K562 (cell line): ENCODE results near the gene ESR2. TPM values are rescaled to one million over a fixed set of nuclear protein-coding genes. Genes with fewer than 3 reads are reported as not detected.
A peak's percentile ranks its signal among the peaks of the same experiment; 100 is the strongest.

Experiments
- BHLHE40 ChIP-seq: IDR thresholded peaks from 2 replicates; pipeline ENCODE4 v1.6.1; 2011; ENCODE audit warnings: low read length, improper control_type of control experiment
- CBFA2T3 ChIP-seq: fragments of 450-650 bp; IDR thresholded peaks from 2 replicates; pipeline ENCODE4 v1.6.1; 2017
- DACH1 ChIP-seq: fragments of 450-650 bp; IDR thresholded peaks from 2 replicates; pipeline ENCODE4 v1.6.1; 2018; ENCODE audit not compliant: partially characterized antibody
- E2F3 ChIP-seq: fragments of 250-450 bp; sonication (Bioruptor Pico); IDR thresholded peaks from 2 replicates; pipeline ENCODE4 v1.4.0; 2020; ENCODE audit warnings: mild to moderate bottlenecking
- L3MBTL2 ChIP-seq: fragments of 450-650 bp; IDR thresholded peaks from 2 replicates; pipeline ENCODE4 v1.6.1; 2016; ENCODE audit warnings: mild to moderate bottlenecking, moderate library complexity
- NR2F6 ChIP-seq: fragments of 450-650 bp; formaldehyde crosslinking; IDR thresholded peaks from 2 replicates; pipeline ENCODE4 v1.4.0; 2020; ENCODE audit warnings: mild to moderate bottlenecking
- SMARCB1 ChIP-seq: IDR thresholded peaks from 2 replicates; pipeline ENCODE4 v1.6.1; 2011; ENCODE audit warnings: improper control_type of control experiment, low read depth; ENCODE audit not compliant: insufficient read length
- SNRNP70 ChIP-seq: fragments of 200-400 bp; formaldehyde crosslinking; optimal IDR thresholded peaks from 2 replicates; pipeline ENCODE3; 2017; ENCODE audit warnings: low read depth, low read length
- TAF9B ChIP-seq: fragments of 450-650 bp; IDR thresholded peaks from 2 replicates; pipeline ENCODE4 v1.6.1; 2018; ENCODE audit warnings: mild to moderate bottlenecking; ENCODE audit not compliant: partially characterized antibody
- ZBED1 ChIP-seq: IDR thresholded peaks from 2 replicates; pipeline ENCODE4 v1.6.1; 2014
- ZNF212 ChIP-seq: fragments of 450-650 bp; formaldehyde crosslinking; IDR thresholded peaks from 2 replicates; pipeline ENCODE4 v1.4.0; 2020; ENCODE audit warnings: mild to moderate bottlenecking
- ZNF232 ChIP-seq: sonication (generic); formaldehyde crosslinking; IDR thresholded peaks from 2 replicates; pipeline ENCODE4 v1.8.0; 2022; ENCODE audit warnings: mild to moderate bottlenecking, missing genetic modification reagents
- polyA plus RNA-seq, 8 experiments: library from polyadenylated mRNA; depleted of rRNA in 4 of 8; stranded (reverse) in 5 of 8; unstranded in 3 of 8; fragments of >200 nt; fragmentation: Nextera tagmentation in 2 of 8; fragmentation: Illumina TruSeq in 1 of 8; extraction: Ambion mirVana in 2 of 8; extraction: Trizol in 1 of 8; gene quantifications; 2 replicates each; pipeline versions ENCODE4 v1.2.1 to v1.2.3, GENCODE V29; 2011 to 2014; ENCODE audit warnings: inconsistent platforms in 1 of 8, missing spikeins in 1 of 8
- total RNA-seq, 7 experiments: library from RNA; depleted of rRNA in 6 of 7; stranded (reverse); fragments of >200 nt in 6 of 7; fragmentation: Illumina TruSeq in 2 of 7; extraction: Trizol in 2 of 7; gene quantifications; 2 replicates each; pipeline versions ENCODE4 v1.2.1 to v1.2.3, GENCODE V29; 2011 to 2021; ENCODE audit warnings: low replicate concordance in 1 of 7
- TF ChIP-seq, protein P1 (sequence below): fragments of 250-450 bp; sonication (Bioruptor Pico); IDR thresholded peaks from 2 replicates; pipeline ENCODE4 v1.4.0; 2020; ENCODE audit warnings: mild to moderate bottlenecking
- TF ChIP-seq, protein P2 (sequence below): fragments of 450-650 bp; IDR thresholded peaks from 2 replicates; pipeline ENCODE4 v1.6.1; 2016
- TF ChIP-seq, protein P3 (sequence below): fragments of 450-650 bp; formaldehyde crosslinking; IDR thresholded peaks from 2 replicates; pipeline ENCODE4 v1.4.0; 2022; ENCODE audit warnings: missing genetic modification characterization
- TF ChIP-seq, protein P4 (sequence below), 2 experiments: fragments of 250-450 bp in 1 of 2; fragments of 450-650 bp in 1 of 2; sonication (Bioruptor Pico) in 1 of 2; IDR thresholded peaks; 2 replicates each; pipeline versions ENCODE4 v1.6.1 to v1.8.0; 2016 to 2021; ENCODE audit warnings: mild to moderate bottlenecking in 2 of 2, moderate library complexity in 2 of 2, missing compliant biosample characterization in 1 of 2, missing genetic modification characterization in 1 of 2
- TF ChIP-seq, protein P5 (sequence below): sonication (generic); formaldehyde crosslinking; IDR thresholded peaks from 2 replicates; pipeline ENCODE4 v1.4.0; 2020; ENCODE audit warnings: mild to moderate bottlenecking, missing genetic modification reagents
- TF ChIP-seq, protein P6 (sequence below): fragments of 450-650 bp; IDR thresholded peaks from 2 replicates; pipeline ENCODE4 v1.6.1; 2016; ENCODE audit warnings: missing biosample characterization, missing genetic modification characterization
- TF ChIP-seq, protein P7 (sequence below): sonication (generic); formaldehyde crosslinking; IDR thresholded peaks from 2 replicates; pipeline ENCODE4 v1.8.1; 2023; ENCODE audit warnings: mild to moderate bottlenecking, missing genetic modification reagents

Gene ESR2
- total and polyA plus RNA-seq, 9 of the 15 experiments (the other 6 are each of a cell fraction or from before 2014, with no cell fraction given) = 0.07 to 3.8 (median 2.0) TPM

DNA sequence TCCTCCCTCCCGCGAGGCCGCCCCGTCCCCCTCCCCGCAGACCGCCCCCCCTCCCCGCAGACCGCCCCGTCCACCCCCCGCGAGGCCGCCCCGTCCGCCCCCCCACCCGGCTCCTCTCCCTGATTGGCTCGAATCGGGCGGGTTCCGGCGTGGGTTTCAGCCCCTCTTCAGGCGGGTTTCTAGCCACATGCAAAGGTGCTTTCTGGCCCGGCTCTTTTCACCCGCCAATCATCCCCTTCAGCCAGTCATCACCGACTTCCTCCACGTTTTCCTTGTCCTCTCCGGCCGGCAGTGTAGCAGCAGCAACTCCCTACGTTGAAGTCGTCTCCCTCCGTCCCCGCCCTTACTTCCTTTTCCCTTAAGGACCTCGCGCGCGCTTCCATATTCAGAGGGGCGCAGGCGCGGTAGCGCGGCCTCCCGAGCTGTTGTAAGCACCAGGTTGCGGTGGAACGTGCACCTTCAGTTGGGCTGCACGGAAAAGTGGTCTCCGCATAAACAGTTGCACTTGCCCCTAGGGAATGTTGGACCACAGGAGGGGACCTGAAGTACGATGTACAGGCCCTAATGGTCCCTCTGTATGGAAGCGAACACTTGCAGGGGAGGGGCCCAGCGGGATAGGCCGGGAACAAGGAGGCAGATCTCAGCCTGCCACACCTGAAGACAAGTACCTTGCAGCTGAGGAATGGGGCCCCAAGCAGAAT, 44.6 kb upstream of the ESR2 start (continued):
- TF ChIP-seq, protein P1, sequence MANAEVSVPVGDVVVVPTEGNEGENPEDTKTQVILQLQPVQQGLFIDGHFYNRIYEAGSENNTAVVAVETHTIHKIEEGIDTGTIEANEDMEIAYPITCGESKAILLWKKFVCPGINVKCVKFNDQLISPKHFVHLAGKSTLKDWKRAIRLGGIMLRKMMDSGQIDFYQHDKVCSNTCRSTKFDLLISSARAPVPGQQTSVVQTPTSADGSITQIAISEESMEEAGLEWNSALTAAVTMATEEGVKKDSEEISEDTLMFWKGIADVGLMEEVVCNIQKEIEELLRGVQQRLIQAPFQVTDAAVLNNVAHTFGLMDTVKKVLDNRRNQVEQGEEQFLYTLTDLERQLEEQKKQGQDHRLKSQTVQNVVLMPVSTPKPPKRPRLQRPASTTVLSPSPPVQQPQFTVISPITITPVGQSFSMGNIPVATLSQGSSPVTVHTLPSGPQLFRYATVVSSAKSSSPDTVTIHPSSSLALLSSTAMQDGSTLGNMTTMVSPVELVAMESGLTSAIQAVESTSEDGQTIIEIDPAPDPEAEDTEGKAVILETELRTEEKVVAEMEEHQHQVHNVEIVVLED (CRISPR knock-in tag) = no peak
- peak; percentile 78 for TF ChIP-seq L3MBTL2
- TF ChIP-seq, protein P2, sequence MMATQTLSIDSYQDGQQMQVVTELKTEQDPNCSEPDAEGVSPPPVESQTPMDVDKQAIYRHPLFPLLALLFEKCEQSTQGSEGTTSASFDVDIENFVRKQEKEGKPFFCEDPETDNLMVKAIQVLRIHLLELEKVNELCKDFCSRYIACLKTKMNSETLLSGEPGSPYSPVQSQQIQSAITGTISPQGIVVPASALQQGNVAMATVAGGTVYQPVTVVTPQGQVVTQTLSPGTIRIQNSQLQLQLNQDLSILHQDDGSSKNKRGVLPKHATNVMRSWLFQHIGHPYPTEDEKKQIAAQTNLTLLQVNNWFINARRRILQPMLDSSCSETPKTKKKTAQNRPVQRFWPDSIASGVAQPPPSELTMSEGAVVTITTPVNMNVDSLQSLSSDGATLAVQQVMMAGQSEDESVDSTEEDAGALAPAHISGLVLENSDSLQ = peak; percentile 98
- TF ChIP-seq DACH1 = no peak
- TF ChIP-seq, protein P3, sequence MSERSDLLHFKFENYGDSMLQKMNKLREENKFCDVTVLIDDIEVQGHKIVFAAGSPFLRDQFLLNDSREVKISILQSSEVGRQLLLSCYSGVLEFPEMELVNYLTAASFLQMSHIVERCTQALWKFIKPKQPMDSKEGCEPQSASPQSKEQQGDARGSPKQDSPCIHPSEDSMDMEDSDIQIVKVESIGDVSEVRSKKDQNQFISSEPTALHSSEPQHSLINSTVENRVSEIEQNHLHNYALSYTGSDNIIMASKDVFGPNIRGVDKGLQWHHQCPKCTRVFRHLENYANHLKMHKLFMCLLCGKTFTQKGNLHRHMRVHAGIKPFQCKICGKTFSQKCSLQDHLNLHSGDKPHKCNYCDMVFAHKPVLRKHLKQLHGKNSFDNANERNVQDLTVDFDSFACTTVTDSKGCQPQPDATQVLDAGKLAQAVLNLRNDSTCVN = no peak
- no peak for TF ChIP-seq ZNF232 (CRISPR knock-in tag)
- TF ChIP-seq, protein P4, sequence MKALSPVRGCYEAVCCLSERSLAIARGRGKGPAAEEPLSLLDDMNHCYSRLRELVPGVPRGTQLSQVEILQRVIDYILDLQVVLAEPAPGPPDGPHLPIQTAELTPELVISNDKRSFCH (CRISPR knock-in tag; IDR thresholded peaks at IDR 0.05) = no peak
- TF ChIP-seq, protein P4 (tag; IDR thresholded peaks at IDR 0.05) = no peak
- no peak for TF ChIP-seq ZNF212 (CRISPR knock-in tag)
- TF ChIP-seq SNRNP70 = no peak
- 0 out of 2 replicates have a peak, but pooled peaks have one; percentile 37 for TF ChIP-seq E2F3
- TF ChIP-seq, protein P5, sequence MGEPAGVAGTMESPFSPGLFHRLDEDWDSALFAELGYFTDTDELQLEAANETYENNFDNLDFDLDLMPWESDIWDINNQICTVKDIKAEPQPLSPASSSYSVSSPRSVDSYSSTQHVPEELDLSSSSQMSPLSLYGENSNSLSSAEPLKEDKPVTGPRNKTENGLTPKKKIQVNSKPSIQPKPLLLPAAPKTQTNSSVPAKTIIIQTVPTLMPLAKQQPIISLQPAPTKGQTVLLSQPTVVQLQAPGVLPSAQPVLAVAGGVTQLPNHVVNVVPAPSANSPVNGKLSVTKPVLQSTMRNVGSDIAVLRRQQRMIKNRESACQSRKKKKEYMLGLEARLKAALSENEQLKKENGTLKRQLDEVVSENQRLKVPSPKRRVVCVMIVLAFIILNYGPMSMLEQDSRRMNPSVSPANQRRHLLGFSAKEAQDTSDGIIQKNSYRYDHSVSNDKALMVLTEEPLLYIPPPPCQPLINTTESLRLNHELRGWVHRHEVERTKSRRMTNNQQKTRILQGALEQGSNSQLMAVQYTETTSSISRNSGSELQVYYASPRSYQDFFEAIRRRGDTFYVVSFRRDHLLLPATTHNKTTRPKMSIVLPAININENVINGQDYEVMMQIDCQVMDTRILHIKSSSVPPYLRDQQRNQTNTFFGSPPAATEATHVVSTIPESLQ (CRISPR knock-in tag) = no peak
- no peak for TF ChIP-seq ZBED1
- TF ChIP-seq TAF9B = peak; percentile 13
- no peak for TF ChIP-seq SMARCB1
- no peak for TF ChIP-seq CBFA2T3
- TF ChIP-seq, protein P6, sequence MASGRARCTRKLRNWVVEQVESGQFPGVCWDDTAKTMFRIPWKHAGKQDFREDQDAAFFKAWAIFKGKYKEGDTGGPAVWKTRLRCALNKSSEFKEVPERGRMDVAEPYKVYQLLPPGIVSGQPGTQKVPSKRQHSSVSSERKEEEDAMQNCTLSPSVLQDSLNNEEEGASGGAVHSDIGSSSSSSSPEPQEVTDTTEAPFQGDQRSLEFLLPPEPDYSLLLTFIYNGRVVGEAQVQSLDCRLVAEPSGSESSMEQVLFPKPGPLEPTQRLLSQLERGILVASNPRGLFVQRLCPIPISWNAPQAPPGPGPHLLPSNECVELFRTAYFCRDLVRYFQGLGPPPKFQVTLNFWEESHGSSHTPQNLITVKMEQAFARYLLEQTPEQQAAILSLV (tag) = no peak
- TF ChIP-seq, protein P7, sequence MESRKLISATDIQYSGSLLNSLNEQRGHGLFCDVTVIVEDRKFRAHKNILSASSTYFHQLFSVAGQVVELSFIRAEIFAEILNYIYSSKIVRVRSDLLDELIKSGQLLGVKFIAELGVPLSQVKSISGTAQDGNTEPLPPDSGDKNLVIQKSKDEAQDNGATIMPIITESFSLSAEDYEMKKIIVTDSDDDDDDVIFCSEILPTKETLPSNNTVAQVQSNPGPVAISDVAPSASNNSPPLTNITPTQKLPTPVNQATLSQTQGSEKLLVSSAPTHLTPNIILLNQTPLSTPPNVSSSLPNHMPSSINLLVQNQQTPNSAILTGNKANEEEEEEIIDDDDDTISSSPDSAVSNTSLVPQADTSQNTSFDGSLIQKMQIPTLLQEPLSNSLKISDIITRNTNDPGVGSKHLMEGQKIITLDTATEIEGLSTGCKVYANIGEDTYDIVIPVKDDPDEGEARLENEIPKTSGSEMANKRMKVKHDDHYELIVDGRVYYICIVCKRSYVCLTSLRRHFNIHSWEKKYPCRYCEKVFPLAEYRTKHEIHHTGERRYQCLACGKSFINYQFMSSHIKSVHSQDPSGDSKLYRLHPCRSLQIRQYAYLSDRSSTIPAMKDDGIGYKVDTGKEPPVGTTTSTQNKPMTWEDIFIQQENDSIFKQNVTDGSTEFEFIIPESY (CRISPR knock-in tag) = no peak
- peak; percentile 43 for TF ChIP-seq BHLHE40
- TF ChIP-seq NR2F6 (CRISPR knock-in tag) = no peak
